ENCODE measurements around the gene EVX2.
A peak's percentile ranks its signal among the peaks of the same experiment; 100 is the strongest.

Gene EVX2

DNA sequence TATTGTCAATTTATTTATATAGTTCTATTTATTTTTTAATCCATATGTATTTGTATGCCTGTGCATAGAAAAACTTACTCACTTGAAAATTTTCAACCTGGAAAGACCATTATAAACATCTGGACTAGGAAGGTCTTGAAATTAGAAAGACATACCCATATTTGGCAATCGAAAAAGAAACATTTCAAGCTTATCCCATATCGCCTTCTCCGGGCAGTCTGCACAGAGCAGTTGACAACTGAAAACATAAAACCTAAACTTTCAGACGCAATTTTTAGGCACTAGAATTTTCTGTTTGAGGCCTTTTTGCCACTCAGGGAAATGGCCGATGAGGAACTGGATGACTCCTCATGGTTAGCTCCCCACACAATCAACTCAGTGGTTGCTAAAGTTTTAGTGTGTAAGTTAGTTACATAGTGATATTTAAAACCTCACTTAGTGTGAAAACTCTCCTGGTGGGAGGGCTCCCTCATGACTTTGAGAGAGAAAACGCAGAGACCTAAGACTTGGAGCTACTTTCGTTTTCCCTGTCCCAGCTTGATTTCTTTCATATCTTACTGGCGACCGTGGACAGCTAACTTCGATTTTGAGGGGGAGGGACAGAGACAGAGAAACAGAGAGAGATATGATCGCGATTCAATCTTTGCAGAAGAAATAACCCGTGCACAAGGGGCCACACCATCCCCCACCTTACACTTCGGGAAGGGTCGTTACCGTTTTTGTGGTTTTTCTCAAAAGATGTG, 12.7 kb upstream of the EVX2 start:
- DNase-seq (ENCODE audit: low spot score) = no peak

- DNase-seq (ENCODE audit: low spot score) = no peak
These were observed 11.7 kb upstream of the EVX2 start for GRCh38 chr2:176095421-176095820.

- no peak for DNase-seq (ENCODE audit: low spot score)
These were observed 10.6 kb upstream of the EVX2 start for GRCh38 chr2:176094349-176094748.

DNA sequence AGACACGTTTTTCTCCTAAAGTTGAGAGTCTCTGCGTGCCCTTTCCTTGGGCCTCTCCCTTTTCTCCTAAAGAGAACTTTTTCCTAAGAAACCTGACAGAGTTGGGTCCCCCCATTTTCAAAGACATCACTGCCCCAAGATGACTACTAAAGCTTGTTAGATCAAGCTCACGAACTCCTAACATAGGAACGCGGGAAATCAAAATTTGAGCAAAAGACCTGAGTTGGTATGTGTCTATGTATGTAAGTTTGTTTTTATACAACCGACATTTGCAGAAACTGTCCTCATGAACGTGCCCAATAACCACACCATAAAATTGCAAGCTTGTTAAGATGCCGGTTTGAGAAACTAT, 10.1 kb upstream of the EVX2 start:
- no peak for DNase-seq (ENCODE audit: low spot score)

GRCh38 chr2:176093145-176093897, 9.6 kb upstream of the EVX2 start:
- no peak for DNase-seq (ENCODE audit: low spot score)

- DNase-seq (ENCODE audit: low spot score) = no peak
These were observed 8.7 kb upstream of the EVX2 start, which contains the start of gene HOXD13 for GRCh38 chr2:176092270-176093144. Gene HOXD13 (plus strand): TSS chr2:176092721. CDS start chr2:176092891, 170 bp downstream.

- no peak for DNase-seq (ENCODE audit: low spot score)
These were observed 7.8 kb upstream of the EVX2 start for GRCh38 chr2:176091329-176092258.

DNA sequence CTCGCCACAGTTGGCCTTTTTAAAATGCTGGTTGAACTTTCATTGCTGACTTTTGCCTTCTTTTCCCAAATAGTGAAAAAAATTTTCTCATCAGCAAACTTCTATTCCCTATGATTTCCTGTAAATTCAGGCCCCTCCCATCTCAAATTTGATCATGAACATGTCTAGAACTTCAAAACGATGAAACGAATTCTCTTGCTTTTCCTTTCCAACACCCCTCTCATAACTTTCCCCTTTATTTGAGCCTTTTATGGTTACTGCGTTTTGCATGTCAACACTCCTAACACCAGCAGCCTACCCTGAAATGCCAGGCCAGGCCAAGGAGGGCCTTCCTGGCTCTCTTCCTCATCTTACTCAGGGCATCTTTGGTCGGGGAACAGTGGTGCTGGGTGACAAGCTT, 7.1 kb upstream of the EVX2 start:
- no peak for DNase-seq (ENCODE audit: low spot score)

DNA sequence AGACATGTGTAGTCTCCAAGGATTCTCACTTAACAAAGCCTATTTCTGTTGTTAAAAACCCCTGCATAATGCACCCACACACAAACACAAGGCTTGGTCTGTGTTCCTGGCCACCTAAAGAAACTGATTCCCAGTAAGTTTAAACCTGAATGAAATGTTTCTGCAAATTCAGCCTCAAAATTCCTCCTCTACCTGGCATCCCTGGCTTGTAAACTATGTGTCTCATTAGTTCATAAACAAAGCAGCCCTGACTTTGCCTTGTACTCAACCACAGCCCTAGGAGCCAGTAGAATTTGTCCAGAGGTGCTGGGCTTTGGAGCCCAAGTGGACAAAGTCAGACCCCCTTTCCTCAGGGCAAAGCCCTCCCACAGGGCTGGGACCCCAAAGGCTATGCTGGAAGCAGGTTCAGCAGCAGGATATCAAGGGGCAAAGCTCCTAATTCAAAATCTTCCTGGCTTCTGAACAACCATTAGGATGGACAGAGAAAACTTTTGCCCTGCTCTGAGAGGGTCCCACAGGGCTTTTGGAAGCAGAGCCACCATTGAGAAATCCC, 6.2 kb upstream of the EVX2 start:
- no peak for DNase-seq (ENCODE audit: low spot score)

DNA sequence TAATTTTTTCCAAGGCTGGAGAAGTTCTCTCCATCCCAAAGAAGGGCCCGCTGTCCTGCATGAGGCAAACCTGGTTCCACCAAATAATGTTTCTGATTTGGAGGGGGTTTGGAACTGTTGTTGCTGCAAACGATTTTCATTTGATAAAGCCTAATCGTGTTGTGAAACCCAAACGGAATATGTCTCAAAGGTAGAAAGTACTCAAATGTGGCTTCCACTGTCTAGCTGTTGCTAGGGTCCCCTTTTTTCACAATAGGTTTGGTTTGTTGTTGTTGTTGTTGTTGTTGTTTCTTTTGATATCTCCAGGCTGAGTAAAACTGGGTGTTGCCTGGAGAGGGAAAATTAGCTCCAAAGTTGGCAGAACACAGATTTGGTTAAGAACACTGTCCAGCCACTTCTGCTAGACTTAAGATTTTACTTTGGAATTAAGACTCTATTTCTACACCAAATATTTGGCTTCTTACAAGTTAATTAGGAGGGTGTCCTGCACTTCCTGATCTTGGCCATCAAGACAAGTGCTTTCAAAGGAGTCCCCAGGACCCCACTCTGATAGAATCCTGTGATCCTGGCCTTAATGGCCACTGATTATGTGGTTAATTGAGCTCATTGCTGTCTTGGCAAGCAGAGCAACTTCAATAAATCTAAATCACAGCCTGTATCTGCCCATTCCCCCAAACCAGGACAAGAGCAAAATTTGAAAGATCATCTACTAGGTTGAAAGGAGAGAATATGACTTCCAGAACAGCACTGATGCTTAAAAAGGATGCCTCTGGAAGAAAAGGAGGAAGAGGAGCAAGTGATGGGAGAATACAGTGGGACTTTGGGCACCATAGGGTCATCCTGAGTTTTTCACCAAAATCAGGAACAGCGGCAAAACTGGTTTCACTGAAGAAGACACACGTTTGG, 5.4 kb upstream of the EVX2 start:
- DNase-seq (ENCODE audit: low spot score) = no peak

GRCh38 chr2:176088048-176088936, 4.5 kb upstream of the EVX2 start:
- peak; percentile 55 for DNase-seq (ENCODE audit: low spot score)

DNA sequence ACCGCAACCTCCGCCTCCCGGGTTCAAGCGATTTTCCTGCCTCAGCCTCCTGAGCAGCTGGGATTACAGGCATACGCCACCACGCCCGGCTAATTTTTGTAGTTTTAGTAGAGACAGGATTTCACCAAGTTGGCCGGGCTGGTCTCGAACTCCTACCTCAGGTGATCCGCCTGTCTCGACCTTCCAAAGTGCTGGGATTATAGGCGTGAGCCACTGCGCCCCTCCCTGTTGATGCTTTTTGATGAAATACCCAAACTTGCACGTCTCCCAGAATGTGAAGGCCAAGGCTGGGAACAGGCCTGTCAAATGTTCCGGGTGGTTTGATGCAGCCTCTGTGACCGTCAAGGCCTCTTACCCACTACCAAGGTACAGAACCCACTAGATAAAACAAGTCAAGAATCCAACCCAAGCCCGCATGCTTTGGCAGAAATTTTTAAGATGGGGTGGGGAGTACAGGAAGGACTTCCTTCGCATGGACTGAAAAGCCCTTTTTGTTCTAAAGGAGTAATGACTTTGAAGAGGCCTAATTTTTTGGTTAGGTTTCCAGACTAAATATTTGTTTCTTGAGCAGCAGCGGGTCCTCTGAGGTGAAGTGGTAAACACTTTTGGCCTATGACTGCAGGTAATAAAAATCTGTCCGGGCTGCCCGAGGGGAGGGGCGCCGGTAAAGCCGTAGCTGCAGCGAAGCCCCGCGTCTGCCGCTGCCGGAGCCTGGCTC, 3.7 kb upstream of the EVX2 start:
- no peak for DNase-seq (ENCODE audit: low spot score)

GRCh38 chr2:176085861-176086771, 2.4 kb upstream of the EVX2 start:
- DNase-seq (ENCODE audit: low spot score) = peak; percentile 65

GRCh38 chr2:176085120-176085788, 1.5 kb upstream of the EVX2 start:
- no peak for DNase-seq (ENCODE audit: low spot score)

DNA sequence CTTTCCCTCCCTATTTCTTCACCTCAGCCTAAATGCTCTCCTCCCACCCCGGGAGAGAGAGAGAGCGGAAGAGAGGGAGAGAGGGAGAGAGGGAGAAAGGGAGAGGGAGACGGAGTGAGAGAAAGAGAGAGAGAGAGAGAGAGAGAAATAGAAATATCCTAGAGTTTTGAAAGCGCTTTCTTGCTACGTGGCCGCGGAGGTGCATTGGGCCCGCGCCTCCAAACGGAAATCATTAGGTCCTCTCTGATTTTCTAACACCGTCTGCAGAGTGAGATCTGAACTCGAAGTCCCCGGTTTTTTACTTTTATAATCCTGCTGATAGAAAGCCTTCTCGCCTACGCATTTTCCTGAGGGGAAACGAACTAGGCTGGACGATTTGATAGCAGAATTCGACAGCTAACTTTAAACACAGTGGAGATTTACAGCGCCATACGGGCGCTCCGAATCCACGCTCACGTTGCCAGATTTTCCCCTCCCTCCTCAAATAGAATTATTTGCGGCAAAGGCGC, 903 bp upstream of the EVX2 start:
- no peak for DNase-seq (ENCODE audit: low spot score)
